ENCODE data around the gene TNNI3.
"Not testable (repeated sequence)": the region's sequence is repeated elsewhere in the genome, so short reads cannot be mapped to it uniquely, and the experiment has no call there.

Gene TNNI3

DNA sequence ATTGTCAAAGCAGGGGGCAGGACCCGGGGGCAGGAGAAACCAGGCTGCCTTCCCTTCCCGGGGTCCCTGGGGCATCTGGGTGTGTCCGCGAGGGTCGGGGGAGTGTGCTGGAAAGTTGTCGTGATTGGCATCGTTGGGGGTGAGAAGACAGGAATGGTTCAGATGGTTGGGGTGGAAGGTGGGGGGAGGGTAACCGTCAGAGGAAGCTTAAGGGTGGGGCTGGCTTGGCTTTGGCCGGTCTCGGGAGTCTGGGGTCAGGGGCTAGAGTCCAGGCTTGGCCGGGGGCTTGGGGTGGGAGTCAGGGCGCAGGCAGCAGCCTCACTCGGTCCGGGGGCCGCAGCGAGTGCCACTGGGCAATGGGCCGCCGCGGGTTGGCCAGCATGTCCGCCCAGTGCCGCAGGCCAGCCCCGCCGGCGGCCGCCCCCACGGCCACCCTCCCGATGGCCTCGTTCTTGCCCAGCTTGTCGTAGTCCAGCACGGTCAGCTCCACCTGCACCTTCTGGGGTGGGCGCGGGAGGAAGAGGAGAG lies 15.7 kb upstream of the TNNI3 start:
- DNase-seq (ENCODE audit: low read depth), result no peak

DNA sequence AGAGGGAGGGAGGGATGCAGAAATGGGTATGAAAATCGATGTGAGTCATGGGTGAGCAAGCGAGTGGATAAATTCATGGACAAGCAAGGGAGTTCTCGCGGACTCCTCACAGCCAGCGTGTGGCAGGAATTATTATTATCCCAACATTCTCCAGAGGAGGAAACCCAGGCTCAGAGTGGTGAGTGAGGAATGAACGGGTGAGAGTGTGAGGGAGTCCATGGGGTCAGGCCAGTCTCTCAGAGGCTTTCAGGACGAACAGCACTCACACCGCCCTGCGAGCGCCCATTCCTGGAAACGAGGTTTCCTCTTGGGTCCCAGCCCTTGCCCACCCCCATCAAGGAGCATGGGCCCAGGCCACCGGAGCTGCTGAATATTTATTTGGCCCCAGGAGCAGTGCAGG lies 15.2 kb upstream of the TNNI3 start:
- DNase-seq (ENCODE audit: low read depth), result no peak

GRCh38 chr19:55172318-55172717 lies 14.8 kb upstream of the TNNI3 start:
- not testable (repeated sequence) for DNase-seq (ENCODE audit: low read depth)

DNA sequence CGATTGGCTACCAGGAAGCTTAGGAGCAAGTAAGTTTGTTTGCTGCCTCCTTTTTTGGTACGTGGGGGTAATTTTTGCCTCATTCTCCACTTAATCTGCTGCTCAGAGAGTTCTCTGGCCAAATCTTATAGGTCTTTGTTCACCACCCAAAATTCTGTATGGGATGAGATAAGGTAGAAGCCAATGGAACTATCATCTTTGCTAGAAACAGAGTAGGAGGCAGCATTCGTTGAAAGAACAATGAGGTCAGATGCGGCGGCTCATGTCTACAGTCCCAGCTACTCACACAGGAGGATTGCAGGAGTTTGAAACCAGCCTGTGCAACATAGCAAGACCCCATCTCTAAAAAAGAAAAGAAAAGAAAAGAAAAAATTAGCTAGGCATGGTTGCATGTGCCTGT lies 13.9 kb upstream of the TNNI3 start:
- no peak for DNase-seq (ENCODE audit: low read depth)

DNA sequence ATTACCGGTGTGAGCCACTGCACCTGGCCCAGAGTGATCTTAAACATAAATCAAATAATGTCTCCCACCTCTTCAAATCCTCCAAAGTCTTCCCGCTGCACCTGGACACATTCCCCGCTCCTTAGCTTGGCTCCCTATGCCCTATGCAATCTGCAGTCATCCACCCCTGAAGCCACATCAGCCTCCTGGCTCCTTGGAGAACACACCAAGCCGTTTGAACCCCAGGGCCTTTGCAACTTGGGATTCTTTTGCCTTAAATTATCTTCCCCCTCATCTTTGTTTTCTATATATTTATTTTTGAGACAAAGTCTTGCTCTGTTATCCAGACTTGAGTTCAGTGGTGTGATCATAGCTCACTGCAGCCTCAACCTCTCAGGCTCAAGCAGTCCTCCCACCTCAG lies 11.6 kb upstream of the TNNI3 start:
- no peak for DNase-seq (ENCODE audit: low read depth)

- peak; percentile 41 for DNase-seq (ENCODE audit: low read depth)
Measured at GRCh38 chr19:55166530-55167268, 9.2 kb upstream of the TNNI3 start, which contains the start of gene DNAAF3. DNAAF3 (minus strand) TSS chr19:55166613; CDS start chr19:55166413, 200 bp downstream.

DNA sequence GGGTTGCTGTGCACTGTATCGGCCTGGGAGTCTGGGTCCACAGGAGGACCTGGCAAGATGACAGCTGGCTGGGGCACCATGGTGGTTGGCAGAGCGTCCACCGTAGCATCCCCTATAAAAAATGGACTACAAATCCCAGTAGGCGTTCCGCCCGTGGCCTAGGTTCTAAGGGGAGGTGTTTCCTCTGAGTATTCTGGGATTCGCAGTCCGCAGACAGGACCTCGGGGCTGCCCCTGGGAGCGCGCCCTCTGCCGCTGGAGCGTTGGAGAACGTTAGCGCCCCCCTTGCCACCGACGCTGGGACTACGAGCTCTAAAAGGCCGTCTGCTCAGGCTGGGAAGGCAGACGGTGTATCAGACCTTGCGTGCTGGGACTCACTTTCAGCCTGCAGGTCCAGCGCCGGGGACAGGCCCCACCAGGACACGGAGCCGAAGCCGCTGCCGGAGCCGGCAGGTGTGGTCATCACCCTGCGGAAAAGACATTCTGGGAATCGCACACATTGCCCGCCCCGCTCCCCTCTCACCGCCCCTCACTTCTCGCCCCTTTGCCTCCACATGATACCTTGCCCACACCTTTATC lies 8.5 kb upstream of the TNNI3 start:
- no peak for DNase-seq (ENCODE audit: low read depth)

DNA sequence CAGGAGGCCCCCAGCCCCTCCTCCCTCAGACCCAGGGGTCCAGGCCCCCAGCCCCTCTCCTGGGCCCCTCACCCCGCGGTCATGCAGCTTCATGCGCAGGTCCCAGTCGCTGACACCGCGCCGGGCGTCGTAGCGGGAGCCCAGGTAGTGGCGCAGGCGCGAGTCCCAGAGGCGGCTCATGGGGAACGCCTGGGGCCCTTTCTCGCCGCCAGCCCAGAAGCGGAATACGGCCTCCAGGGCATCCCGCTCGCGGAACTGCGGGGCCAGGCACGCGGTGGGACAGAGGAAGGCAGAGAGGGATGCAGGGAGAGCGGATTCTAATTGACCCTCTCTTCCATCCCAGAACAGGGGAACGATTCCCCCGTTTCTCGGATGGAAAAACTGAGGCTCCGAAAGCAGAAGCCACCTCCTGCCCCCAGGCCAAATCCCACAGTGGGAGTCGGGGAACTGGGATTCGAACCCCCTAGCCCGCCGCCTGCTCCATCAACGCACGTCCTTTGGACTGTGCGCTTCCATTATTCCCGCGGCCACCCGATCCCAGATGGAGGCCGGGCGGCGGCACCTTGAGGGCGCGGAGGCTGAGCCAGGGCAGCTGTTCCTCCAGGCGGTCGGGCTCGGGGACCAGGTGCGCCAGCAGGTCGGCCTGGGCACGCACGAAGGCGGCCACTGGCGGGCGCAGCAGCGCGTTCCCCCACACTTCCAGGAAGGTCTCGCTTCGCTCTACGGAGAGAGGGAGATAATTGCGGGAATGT lies 4.2 kb upstream of the TNNI3 start:
- DNase-seq (ENCODE audit: low read depth), result no peak

GRCh38 chr19:55160986-55161365 lies 3.4 kb upstream of the TNNI3 start:
- DNase-seq (ENCODE audit: low read depth), result no peak

- DNase-seq (ENCODE audit: low read depth), result peak; percentile 67
Measured at GRCh38 chr19:55160128-55160985, 2.8 kb upstream of the TNNI3 start.

DNA sequence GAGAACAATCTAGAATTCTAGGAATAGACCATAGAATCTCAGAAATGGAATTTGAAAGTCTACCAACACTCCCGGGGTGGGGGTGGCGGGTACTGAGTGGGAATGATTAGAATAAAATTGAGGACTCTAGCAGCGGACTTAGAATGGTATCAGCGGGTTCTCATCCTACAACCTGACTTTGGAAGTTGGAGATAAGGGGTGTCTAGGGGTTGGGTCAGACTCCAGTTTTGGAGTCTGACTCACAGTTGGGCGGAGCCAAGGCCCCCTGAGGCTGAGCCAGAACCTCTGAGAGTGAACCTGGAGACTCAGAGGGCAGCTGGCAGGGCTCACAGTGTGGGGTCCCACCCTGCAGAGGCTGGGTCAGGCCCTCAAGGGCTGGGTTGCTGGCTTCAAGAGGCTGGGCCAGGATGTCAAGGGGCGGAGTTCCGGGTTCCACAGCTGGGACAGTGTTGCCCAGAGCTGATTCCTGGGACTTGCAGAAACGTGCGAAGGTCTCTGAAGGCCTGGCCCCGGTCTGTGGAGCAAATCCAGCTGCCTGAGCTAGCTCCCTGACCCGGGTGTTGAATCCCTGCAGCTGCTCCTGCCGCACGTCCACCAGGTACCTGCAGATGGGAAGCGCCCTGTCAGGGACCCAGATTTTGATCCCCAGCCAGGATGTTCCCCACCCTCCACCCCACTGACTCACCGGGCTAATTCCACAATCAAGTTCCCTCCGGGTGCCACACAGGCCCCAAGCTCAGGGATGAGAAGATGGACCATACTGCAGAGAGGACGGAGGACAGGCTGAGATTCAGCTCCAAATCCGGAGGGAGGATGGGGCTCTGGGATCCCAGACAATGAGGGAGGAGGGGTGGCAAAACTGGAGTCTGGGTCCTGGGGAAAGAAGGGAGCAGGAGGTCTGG lies 1.6 kb upstream of the TNNI3 start:
- DNase-seq (ENCODE audit: low read depth), result no peak

DNA sequence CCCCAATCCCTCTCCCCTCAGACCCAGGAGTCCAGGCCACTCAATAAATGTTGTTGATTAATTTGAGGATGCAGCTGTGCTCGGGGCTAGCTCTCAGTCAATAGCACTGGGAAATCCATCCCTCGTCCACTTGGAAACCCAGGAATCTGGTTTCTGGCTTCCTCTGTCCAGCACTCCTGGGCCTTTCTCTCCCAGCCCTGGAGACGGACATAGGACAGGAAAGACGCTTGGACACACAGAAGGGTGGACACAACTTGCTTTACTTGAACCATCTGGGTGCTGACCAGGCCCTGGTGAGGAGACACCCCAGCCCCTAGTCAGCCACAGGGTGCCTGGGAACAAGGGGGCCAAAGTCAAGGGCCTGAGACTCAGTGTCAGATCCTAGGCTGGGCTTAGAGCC lies 891 bp upstream of the TNNI3 start:
- DNase-seq (ENCODE audit: low read depth), result no peak

- no peak for DNase-seq (ENCODE audit: low read depth)
Measured at GRCh38 chr19:55156202-55157063, 1.1 kb downstream of the TNNI3 start.

GRCh38 chr19:55155784-55156183 lies 1.7 kb downstream of the TNNI3 start:
- not testable (repeated sequence) for DNase-seq (ENCODE audit: low read depth)

GRCh38 chr19:55153652-55154264 lies 3.8 kb downstream of the TNNI3 start:
- no peak for DNase-seq (ENCODE audit: low read depth)

DNA sequence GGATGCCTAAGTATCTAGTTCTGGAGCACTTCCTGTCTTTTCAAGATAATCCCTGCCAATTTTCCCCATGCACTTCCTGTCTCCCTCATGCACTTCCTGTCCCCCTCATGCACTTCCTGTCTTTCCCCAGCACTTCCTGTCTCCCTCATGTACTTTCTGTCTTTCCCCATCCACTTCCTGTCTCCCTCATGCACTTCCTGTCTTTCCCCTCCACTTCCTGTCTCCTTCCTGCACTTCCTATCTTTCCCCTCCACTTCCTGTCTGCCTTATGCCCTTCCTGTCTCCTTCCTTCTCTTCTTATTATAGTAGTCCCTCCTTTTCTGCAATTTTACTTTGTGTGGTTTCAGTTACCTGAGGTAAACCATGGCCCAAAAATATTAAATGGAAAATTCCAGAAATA lies 5.5 kb downstream of the TNNI3 start:
- no peak for DNase-seq (ENCODE audit: low read depth)

GRCh38 chr19:55149078-55150003 lies 8.2 kb downstream of the TNNI3 start, which contains the start of gene TNNT1:
TNNT1 (minus strand) TSS chr19:55149206; CDS start chr19:55147157, 2,049 bp downstream.
- no peak for DNase-seq (ENCODE audit: low read depth)

GRCh38 chr19:55147545-55148251 lies 9.8 kb downstream of the TNNI3 start:
- DNase-seq (ENCODE audit: low read depth), result no peak
